GM18526 (cell line): Measurements from ENCODE around the gene JUND.

Experiments
- POLR2A ChIP-seq: IDR thresholded peaks from 3 replicates; pipeline ENCODE4 v1.6.1; 2011; ENCODE audit not compliant: insufficient read length; ENCODE audit errors: extremely low read depth

Gene JUND

GRCh38 chr19:18282021-18282787 is 782 bp upstream of the JUND start:
- TF ChIP-seq POLR2A = peak; percentile 53

GRCh38 chr19:18280247-18281081 is 958 bp downstream of the JUND start:
- peak; percentile 81 for TF ChIP-seq POLR2A

- TF ChIP-seq POLR2A = peak; percentile 56
Measured at GRCh38 chr19:18279516-18280246, 1.7 kb downstream of the JUND start.

- TF ChIP-seq POLR2A = no peak
Measured at GRCh38 chr19:18279266-18279515, 2.2 kb downstream of the JUND start.

DNA sequence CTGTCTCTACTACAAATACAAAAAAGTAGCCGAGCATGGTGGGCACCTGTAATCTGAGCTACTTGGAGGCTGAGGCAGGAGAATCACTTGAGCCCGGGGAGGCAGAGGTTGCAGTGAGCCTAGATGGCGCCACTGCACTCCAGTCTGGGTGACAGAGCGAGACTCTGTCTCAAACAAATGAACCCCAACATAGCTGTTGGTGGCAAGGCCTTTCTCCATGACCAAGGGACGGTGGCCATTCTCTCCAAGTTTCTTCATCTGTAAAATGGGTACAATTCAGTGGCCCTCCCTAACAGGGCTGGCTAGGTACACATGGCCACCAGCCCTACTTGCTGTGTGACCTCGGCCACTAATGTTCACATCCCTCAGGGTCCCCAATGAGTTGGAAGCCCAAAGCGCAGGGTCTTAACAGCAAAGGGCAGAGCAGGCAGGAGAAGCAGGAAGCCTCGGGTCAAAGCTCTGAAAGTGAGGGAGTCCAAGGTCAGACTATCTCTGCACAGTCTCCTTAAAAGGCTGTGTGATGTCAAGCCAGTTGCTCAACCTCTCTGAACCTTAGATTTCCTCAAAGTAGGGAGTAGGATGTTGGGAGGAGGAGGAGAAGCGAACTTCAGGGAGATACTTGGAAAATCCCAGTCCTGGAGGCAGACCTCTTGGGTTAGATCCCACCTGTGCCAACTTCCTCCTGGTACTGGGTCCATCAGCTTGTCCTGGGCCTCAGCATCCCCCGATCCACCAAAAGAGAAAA is 2.7 kb downstream of the JUND start:
- no peak for TF ChIP-seq POLR2A

- TF ChIP-seq POLR2A = no peak
Measured at GRCh38 chr19:18274781-18275356, 6.6 kb downstream of the JUND start.

DNA sequence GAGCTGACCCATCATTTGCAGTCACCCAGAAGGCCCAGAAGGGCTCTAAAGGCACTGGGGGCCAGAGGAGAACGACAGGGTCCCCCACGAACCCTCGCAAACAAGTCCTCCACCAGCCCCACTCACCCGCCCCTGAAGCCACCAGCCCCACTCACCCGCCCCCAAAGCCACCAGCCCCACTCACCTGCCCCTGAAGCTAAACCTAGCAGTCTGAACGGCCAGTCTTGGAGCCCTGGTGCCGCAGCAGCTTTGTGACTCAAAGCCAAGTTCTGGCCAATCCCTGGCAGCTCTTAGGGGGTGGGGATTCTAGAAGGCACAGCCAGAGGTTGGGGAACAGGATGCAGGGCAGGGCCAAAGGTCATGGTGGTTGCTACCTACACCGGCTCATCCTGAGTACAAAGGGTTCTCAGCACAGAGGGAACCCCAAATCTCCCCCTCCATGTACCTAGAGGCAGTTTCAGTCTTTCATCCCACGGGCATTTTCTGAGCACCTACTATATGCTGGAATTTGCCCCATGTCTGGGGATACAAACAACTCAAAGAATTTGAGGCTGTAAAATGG is 7.1 kb downstream of the JUND start, which contains the start of gene IQCN:
IQCN (minus strand) TSS at position 234 of the 562 bp plus-strand sequence. CDS start 4,974 bp downstream, outside the sequence.
- no peak for TF ChIP-seq POLR2A

- TF ChIP-seq POLR2A = no peak
Measured at GRCh38 chr19:18273561-18274218, 7.7 kb downstream of the JUND start.

DNA sequence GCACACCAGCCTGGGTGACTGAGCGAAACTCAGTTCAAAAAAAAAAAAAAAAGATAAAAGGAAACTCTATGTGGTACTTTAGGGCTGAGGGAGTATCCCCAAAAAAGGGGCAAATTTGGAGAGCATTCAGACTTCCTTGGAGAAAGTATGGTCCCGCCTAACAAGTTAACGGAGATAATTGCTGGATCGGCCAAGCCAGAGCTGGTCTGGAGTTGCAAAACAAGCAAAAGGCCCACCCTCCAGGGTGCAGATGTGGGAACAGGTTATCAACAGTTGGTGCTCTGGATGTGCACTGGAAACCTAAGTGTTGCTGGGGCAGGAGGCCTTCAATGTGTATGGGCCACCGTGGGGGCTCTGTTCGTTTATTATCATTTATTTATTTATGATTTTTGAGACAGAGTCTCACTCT is 10.0 kb downstream of the JUND start:
- TF ChIP-seq POLR2A = no peak

DNA sequence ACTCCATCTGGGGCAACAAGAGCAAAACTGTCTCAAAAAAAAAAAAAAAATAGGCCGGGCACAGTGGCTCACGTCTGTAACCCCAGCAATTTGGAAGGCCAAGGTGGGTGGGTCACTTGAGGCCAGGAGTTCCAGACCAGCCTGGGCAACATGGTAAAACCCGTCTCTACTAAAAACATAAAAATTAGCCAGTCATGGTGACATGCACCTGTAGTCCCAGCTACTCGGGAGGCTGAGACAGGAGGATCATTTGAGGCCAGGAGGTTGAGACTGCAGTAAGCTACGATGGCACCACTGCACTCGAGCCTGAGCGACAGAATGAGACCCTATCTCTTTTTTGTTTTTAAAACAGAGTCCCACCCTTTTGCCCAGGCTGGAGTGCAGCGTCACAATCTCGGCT is 11.1 kb downstream of the JUND start:
- TF ChIP-seq POLR2A = no peak

DNA sequence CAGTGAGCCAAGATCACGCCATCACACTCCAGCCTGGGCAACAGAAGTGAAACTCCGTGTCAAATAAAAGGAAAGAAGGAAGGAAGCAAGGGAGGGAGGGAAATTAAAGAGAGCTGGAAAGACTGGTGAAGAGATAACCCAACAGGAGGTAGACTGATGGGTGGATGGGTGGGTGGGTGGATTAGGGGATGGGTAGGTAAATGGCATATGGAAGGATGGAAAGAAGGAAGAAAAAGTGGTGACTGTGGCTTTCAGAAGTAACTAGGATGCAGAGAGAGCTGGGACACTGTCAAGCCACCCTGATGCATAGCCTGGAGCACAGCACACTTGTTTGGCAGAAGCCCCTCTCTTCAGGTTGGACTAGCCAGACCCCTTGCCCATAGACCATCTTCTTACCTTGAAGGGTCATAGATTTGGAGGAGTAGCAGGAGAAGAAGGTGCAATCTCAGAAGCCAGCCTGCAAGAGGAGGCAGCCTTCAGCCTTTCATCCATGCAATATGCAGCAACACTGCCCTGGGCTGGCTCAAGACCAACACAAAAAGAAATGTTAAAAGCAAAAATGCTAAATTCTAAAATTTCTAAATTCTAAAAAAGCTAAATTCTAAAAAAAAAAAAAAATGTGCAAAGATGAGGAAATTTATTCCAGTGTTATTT is 12.2 kb downstream of the JUND start:
- TF ChIP-seq POLR2A = no peak

DNA sequence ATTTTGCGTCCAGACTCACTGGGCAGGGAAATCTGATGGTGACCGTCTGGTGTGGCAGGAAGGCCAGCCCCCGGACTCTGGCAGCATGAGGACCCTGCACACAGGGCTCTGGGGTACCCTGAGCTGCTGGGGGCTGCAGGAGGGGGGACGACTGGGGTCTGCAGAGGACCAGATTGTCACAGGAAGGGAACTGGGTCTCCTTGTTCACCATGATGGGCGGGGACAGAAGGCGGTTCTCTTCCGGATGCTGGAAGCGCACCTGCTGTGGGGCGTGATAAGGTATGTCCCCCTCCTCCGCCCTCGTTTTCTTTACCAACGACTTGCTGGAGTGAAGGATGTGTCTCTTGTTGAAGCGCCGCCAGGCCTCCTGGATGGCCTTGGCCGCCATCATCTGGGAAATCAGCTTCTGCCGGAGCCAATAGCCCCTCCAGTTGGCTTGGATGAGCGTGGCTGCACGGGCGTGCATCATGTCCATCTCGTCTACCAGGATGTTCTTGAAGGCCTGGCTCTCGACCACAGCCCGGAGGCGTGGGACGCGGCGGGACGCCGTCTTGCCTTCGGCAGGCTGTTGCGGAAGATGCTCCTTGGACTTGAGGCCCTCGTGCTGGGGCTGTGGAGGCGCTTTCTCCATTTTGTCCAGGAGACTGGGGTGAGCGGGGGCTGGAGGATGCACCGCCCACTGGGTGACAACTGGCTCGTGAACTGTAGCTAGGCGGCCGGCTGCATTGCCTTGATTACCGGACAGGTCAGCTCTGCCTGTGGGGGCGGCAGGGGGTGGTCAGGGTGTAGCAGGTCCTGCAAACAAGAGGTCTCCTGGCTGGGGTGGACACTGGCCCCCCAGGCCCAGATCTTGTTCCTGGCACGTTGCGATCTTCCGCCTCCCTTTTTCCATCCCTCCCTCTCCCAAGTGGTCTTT is 14.4 kb downstream of the JUND start:
- TF ChIP-seq POLR2A = no peak
